Astrocyte (in vitro differentiated cells and primary cell): Measurements from ENCODE around the gene ZNF385D. TPM values are rescaled to one million over a fixed set of nuclear protein-coding genes. Genes with fewer than 3 reads are reported as not detected.

Source experiments
- DNase-seq: peaks from one replicate; pipeline ENCODE4 v3.0.0-alpha.2; 2010; ENCODE audit warnings: low read depth
- FAIRE-seq: peaks from 2 replicates; lab custom pipeline; 2011; peaks lifted over from hg19 to GRCh38; lab: Jason Lieb, UNC
- H2AFZ ChIP-seq: 2 replicates; pipeline ENCODE4 v1.6.0; 2012; ENCODE audit warnings: low read depth, low read length, inconsistent platforms
- H3K27ac ChIP-seq: 2 replicates; pipeline ENCODE4 v1.5.1; 2011; ENCODE audit warnings: low read depth, low read length, inconsistent platforms
- H3K27me3 ChIP-seq: 2 replicates; pipeline ENCODE4 v1.6.0; 2011; ENCODE audit warnings: low read length, inconsistent platforms; ENCODE audit not compliant: insufficient read depth
- H3K36me3 ChIP-seq: 2 replicates; pipeline ENCODE4 v1.5.1; 2011; ENCODE audit warnings: low read length, inconsistent platforms; ENCODE audit not compliant: insufficient read depth
- H3K4me1 ChIP-seq: 2 replicates; pipeline ENCODE4 v1.5.1; 2011; ENCODE audit warnings: low read length, inconsistent platforms; ENCODE audit not compliant: insufficient read depth
- H3K4me2 ChIP-seq: 2 replicates; pipeline ENCODE4 v1.6.0; 2012; ENCODE audit warnings: low read length, inconsistent platforms
- H3K4me3 ChIP-seq: 2 replicates; pipeline ENCODE4 v1.5.1; 2011; ENCODE audit warnings: low read depth, mild to moderate bottlenecking, low read length, inconsistent platforms; ENCODE audit not compliant: insufficient read depth
- H3K79me2 ChIP-seq: 2 replicates; pipeline ENCODE4 v1.6.0; 2012; ENCODE audit warnings: mild to moderate bottlenecking, low read length, inconsistent platforms; ENCODE audit not compliant: insufficient read depth
- H3K9ac ChIP-seq: 2 replicates; pipeline ENCODE4 v1.6.0; 2012; ENCODE audit warnings: mild to moderate bottlenecking, low read length, inconsistent platforms
- H3K9me3 ChIP-seq: 2 replicates; pipeline ENCODE4 v1.5.1; 2012; ENCODE audit warnings: low read depth, mild to moderate bottlenecking, low read length, inconsistent platforms; ENCODE audit not compliant: insufficient read depth
- H4K20me1 ChIP-seq: 2 replicates; pipeline ENCODE4 v1.6.0; 2012; ENCODE audit warnings: low read length, inconsistent platforms; ENCODE audit not compliant: insufficient read depth
- H3K27ac Mint-ChIP-seq: one replicate; pipeline ENCODE4 v1.8.0; 2021; ENCODE audit warnings: mild to moderate bottlenecking, mixed read lengths; ENCODE audit not compliant: unreplicated experiment
- H3K27me3 Mint-ChIP-seq: one replicate; pipeline ENCODE4 v1.8.0; 2021; ENCODE audit warnings: low read depth, mixed read lengths; ENCODE audit not compliant: unreplicated experiment
- H3K36me3 Mint-ChIP-seq: one replicate; pipeline ENCODE4 v1.8.0; 2021; ENCODE audit warnings: low read depth, mixed read lengths; ENCODE audit not compliant: unreplicated experiment
- H3K4me1 Mint-ChIP-seq: one replicate; pipeline ENCODE4 v1.8.0; 2021; ENCODE audit warnings: low read depth, mixed read lengths; ENCODE audit not compliant: unreplicated experiment
- H3K4me3 Mint-ChIP-seq: one replicate; pipeline ENCODE4 v1.8.0; 2021; ENCODE audit warnings: mild to moderate bottlenecking, moderate library complexity, mixed read lengths; ENCODE audit not compliant: unreplicated experiment
- H3K9me3 Mint-ChIP-seq: one replicate; pipeline ENCODE4 v1.8.0; 2021; ENCODE audit warnings: mild to moderate bottlenecking, mixed read lengths; ENCODE audit not compliant: unreplicated experiment
- CTCF ChIP-seq: IDR thresholded peaks from 2 replicates; pipeline ENCODE4 v1.5.1; 2011; ENCODE audit warnings: low read depth, mild to moderate bottlenecking, inconsistent platforms, low read length, moderate library complexity; ENCODE audit not compliant: insufficient read depth
- EZH2 ChIP-seq: IDR thresholded peaks from 2 replicates; pipeline ENCODE4 v1.6.1; 2012; ENCODE audit warnings: mild to moderate bottlenecking, low read length, inconsistent platforms; ENCODE audit not compliant: insufficient read depth
- total RNA-seq: library from RNA; stranded (reverse); gene quantifications from 2 replicates; pipeline ENCODE4 v1.2.1, GENCODE V29; 2021

The ZNF385D gene
- total RNA-seq, 1 donor from 2014 or later, result 7.8 TPM

- no peaks in the 10 kb centered on the region for H3K79me2 ChIP-seq
- H3K4me1 Mint-ChIP-seq, result peaks cover 3% of the 10 kb centered on the region
- H3K36me3 ChIP-seq, result no peaks in the 10 kb centered on the region
- H3K27ac Mint-ChIP-seq, result no peak overlapping the region
- H3K27me3 Mint-ChIP-seq, result no peaks in the 10 kb centered on the region
- H3K9me3 ChIP-seq, result no peaks in the 10 kb centered on the region
- H3K36me3 Mint-ChIP-seq, result no peaks in the 10 kb centered on the region
- H3K4me3 Mint-ChIP-seq, result no peak overlapping the region
- TF ChIP-seq EZH2 (no peak), CTCF (no peak)
- H3K27ac ChIP-seq, result no peak overlapping the region
- no peak overlapping the region for H2AFZ ChIP-seq
- H3K4me2 ChIP-seq, result no peak overlapping the region
- DNase-seq (no peak), FAIRE-seq (no peak)
- no peaks in the 10 kb centered on the region for H3K4me1 ChIP-seq
- no peaks in the 10 kb centered on the region for H3K27me3 ChIP-seq
- H4K20me1 ChIP-seq, result no peaks in the 10 kb centered on the region
- no peak overlapping the region for H3K9ac ChIP-seq
- H3K9me3 Mint-ChIP-seq, result no peaks in the 10 kb centered on the region
- H3K4me3 ChIP-seq, result no peak overlapping the region
Measured at GRCh38 chr3:21599890-21600289, 151.1 kb downstream of the ZNF385D start.

- no peaks in the 10 kb centered on the region for H3K9me3 Mint-ChIP-seq
Measured at GRCh38 chr3:21592828-21593227, 158.2 kb downstream of the ZNF385D start.

More at GRCh38 chr3:21592828-21593227, 158.2 kb downstream of the ZNF385D start:
- Mint-ChIP-seq H3K27me3 (no peaks in the 10 kb centered on the region), H3K4me3 (no peak overlapping the region), H3K36me3 (no peaks in the 10 kb centered on the region), H3K27ac (no peak overlapping the region), H3K4me1 (no peaks in the 10 kb centered on the region)
- Histone ChIP-seq H2AFZ (no peak overlapping the region), H3K9me3 (no peaks in the 10 kb centered on the region), H3K4me2 (no peak overlapping the region), H3K4me1 (no peaks in the 10 kb centered on the region), H3K4me3 (no peak overlapping the region), H3K27me3 (no peaks in the 10 kb centered on the region), H3K9ac (no peak overlapping the region), H3K36me3 (no peaks in the 10 kb centered on the region), H4K20me1 (no peaks in the 10 kb centered on the region), H3K27ac (no peak overlapping the region), H3K79me2 (no peaks in the 10 kb centered on the region)
- no peak for TF ChIP-seq CTCF
- no peak for TF ChIP-seq EZH2
- DNase-seq (no peak), FAIRE-seq (no peak)
